Colon (tissue), 2 donors: ENCODE results near the gene ZNF675.
"Not testable (repeated sequence)": the region's sequence is repeated elsewhere in the genome, so short reads cannot be mapped to it uniquely, and the experiment has no call there.

Source experiments
- FAIRE-seq: peaks from 2 replicates; lab custom pipeline; 2012; peaks lifted over from hg19 to GRCh38; lab: Jason Lieb, UNC
- donor health status: control.
- donor health status: control.

The ZNF675 gene

GRCh38 chr19:23686621-23687423 lies at the start of gene ZNF675:
TSS of gene ZNF675 (minus strand) at chr19:23687212. CDS start at chr19:23687033, 179 bp downstream.
- FAIRE-seq = peak; percentile 41

- not testable (repeated sequence) for FAIRE-seq
Measured at GRCh38 chr19:23730729-23731465, 43.9 kb upstream of the ZNF675 start.

DNA sequence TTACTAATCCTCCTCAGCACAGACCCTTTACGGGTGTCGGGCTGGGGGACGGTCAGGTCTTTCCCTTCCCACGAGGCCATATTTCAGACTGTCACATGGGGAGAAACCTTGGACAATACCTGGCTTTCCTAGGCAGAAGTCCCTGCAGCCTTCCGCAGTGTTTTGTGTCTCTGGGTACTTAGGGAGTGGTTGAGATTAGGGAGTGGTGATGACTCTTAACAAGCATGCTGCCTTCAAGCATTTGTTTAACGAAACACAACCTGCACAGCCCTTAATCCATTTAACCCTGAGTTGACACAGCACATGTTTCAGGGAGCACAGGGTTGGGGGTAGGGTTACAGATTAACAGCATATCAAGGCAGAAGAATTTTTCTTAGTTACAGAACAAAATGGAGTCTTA lies 37.1 kb upstream of the ZNF675 start:
- not testable (repeated sequence) for FAIRE-seq

- FAIRE-seq = no peak
Measured at GRCh38 chr19:23718802-23719201, 31.8 kb upstream of the ZNF675 start.

GRCh38 chr19:23716792-23717191 lies 29.8 kb upstream of the ZNF675 start:
- FAIRE-seq = no peak

- no peak for FAIRE-seq
Measured at GRCh38 chr19:23709347-23709746, 22.3 kb upstream of the ZNF675 start.

GRCh38 chr19:23706657-23707056 lies 19.6 kb upstream of the ZNF675 start:
- FAIRE-seq = no peak

DNA sequence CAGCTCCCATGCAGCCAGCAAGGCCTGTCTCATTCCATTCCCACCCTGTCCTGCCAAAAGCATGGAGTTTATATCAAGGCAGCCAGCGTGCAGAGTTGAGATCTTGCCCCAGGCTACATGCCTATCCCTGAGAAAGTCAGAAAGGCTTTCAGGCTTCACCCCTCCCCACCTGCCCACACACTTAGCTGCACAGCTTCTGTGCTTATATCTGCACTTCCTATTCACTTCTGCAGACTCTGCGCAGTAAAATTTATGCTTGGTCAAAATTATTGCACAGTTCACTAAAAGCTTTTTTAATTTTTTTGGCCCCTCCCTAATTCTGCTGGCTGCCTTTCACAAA lies 12.5 kb upstream of the ZNF675 start:
- FAIRE-seq = no peak

DNA sequence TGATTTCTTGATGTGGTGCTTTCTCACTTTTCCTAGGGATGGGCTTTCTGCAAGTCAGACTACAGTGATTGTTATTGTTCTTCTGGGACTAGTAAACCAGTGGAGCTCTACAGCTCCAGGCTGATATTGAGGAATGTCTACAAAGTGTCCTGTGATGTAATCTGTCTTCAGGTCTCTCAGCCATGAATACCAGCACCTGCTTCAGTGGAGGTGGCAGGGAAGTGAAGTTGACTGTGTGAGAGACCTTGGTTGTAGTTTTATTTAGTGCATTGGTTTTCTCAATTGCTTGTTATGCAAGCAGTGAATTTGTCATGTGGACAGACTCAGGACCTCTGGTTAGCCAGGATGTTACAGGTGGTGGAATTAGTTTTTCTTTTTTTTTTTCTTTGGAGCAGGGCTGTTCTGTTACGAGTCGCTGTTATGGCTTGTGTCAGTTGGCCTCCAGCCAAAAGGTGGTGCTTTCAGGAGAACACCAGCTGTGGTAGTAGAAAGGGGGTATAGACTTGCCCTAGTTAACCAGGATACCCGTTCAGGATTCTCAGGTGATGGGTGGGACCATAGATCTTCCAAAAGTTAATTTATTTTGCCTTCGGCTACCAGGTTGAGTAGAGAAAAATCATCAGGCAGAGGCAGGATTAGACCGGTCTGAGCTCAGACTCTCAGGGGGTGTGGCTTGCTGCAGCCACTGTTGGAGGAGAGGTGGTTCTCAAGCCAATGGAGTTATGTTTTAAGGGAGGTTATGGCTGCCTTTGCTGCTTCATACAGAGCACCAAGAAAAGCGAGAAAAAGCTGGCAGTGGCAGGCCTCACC lies 11.9 kb upstream of the ZNF675 start:
- no peak for FAIRE-seq

GRCh38 chr19:23692937-23693336 lies 5.9 kb upstream of the ZNF675 start:
- not testable (repeated sequence) for FAIRE-seq

DNA sequence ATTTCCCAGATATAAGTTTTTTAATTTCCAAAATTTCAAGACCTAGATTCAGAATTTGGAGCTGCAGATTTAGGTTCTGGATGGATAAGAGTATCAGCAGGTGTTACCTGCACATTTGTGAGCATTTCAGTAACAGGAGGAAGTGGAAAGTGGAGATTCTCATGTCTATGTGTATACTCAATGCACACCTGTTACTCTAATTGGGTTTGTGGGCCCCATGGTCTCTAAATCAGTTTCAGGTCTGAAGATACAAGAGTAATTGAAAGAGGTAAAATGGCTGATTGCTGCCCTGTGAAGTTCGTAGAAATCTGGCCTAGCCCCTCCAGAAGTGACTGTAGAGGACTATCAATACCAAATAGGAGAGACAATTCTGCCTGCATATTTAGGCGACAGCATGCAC lies 13.9 kb downstream of the ZNF675 start:
- no peak for FAIRE-seq

DNA sequence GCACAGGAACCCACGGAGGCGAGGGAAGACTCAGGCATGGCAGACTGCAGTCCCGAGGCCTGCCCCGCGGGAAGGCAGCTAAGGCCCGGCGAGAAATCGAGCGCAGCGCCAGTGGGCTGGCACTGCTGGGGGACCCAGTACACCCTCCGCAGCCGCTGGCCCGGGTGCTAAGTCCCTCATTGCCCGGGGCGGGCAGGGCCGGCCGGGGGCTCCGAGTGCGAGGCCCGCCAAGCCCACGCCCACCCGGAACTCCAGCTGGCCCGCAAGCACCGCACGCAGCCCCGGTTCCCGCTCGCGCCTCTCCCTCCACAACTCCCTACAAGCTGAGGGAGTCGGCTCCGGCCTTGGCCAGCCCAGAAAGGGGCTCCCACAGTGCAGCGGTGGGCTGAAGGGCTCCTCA lies 18.4 kb downstream of the ZNF675 start:
- not testable (repeated sequence) for FAIRE-seq

- FAIRE-seq = no peak
Measured at GRCh38 chr19:23665651-23666410, 21.2 kb downstream of the ZNF675 start.

DNA sequence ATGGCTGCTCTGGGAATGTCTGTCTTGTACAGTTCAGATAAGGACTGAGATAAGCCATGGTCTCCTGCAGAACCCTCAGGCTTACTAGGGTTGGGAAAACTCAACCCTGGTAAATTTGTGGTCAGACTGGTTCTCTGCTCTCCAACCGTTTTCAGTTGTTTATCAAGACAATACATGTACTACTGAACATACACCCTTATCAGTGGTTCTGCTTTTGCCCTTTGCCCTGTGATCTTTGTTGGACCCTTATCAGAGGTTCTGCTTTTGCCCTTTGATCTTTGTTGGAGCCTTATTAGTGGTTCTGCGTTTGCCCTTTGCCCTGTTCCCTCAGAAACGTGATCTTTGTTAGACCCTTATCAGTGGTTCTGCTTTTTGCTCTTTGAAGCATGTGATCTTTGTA lies 37.2 kb downstream of the ZNF675 start:
- FAIRE-seq = not testable (repeated sequence)
